HepG2 (cell line): ENCODE results near the gene SPATA31D4. TPM values are rescaled to one million over a fixed set of nuclear protein-coding genes. Genes with fewer than 3 reads are reported as not detected.
"Not testable (repeated sequence)": the region's sequence is repeated elsewhere in the genome, so short reads cannot be mapped to it uniquely, and the experiment has no call there.

Source experiments
- ATAC-seq: fragments of 200-7000 bp; cut with Tn5 transposase; 3 replicates; pipeline ENCODE4 v1.9.1; 2020; ENCODE audit warnings: mild to moderate bottlenecking, moderate library complexity
- BruUV-seq: library from RNA; stranded (reverse); fragments of 400-500 nt; replicated peaks from 2 replicates; lab custom pipeline; 2021; lab: Mats Ljungman, UMichigan
- CTCF ChIA-PET: fragments of 300-600 bp; formaldehyde crosslinking; extraction: SDS; loops from one replicate; lab custom pipeline; 2021; ENCODE audit warnings: low total read pairs, inconsistent platforms, low intra/inter-chr PET ratio; lab: Yijun Ruan, JAX
- POLR2A ChIA-PET: fragments of 350-600 bp; sonication (Branson Sonifier 250); formaldehyde crosslinking; loops from one replicate; lab custom pipeline; 2020; ENCODE audit warnings: antibody characterized with exemption, inconsistent platforms; lab: Yijun Ruan, JAX
- DNase-seq: peaks from one replicate; pipeline ENCODE4 v3.0.0-alpha.2; 2015; ENCODE audit warnings: low spot score
- FAIRE-seq: peaks from 3 replicates; lab custom pipeline; 2011; peaks lifted over from hg19 to GRCh38; lab: Jason Lieb, UNC
- H2AFZ ChIP-seq: one replicate; pipeline ENCODE4 v1.6.1; 2011; ENCODE audit warnings: low read length, inconsistent platforms
- H3K27ac ChIP-seq: fragments of 300-600 bp; 3 replicates; pipeline ENCODE4 v1.8.0; 2011; ENCODE audit warnings: mixed run types, mild to moderate bottlenecking, mixed read lengths, low read length, inconsistent platforms; ENCODE audit not compliant: insufficient read depth; ENCODE audit errors: extremely low read length
- H3K27me3 ChIP-seq, 2 experiments: fragments of 200-600 bp in 1 of 2; 2 replicates in 1 of 2; 3 replicates in 1 of 2; pipeline versions ENCODE4 v1.6.0 to v1.8.0; 2011; ENCODE audit warnings: low read length in 2 of 2, mild to moderate bottlenecking in 2 of 2, moderate library complexity in 2 of 2, inconsistent platforms in 1 of 2; ENCODE audit not compliant: insufficient read depth in 2 of 2, control insufficient read depth in 1 of 2
- H3K36me3 ChIP-seq, 2 experiments: fragments of 200-600 bp in 1 of 2; replicated peaks in 1 of 2; 2 replicates in 1 of 2; 3 replicates in 1 of 2; pipeline versions ENCODE4 v1.5.1 to v1.8.0; 2011; ENCODE audit warnings: low read length in 2 of 2, inconsistent platforms in 1 of 2; ENCODE audit not compliant: insufficient read depth in 2 of 2, control insufficient read depth in 1 of 2
- H3K4me1 ChIP-seq: 2 replicates; pipeline ENCODE4 v1.5.1; 2012; ENCODE audit warnings: low read length, inconsistent platforms; ENCODE audit not compliant: insufficient read depth
- H3K4me2 ChIP-seq: 2 replicates; pipeline ENCODE4 v1.6.0; 2011; ENCODE audit warnings: low read depth, low read length, inconsistent platforms
- H3K4me3 ChIP-seq, 3 experiments: fragments of 200-600 bp in 1 of 3; sonication (generic), shearing (Covaris generic) in 1 of 3; replicated peaks in 1 of 3; 2 replicates each; pipeline ENCODE4 v1.5.1; 2011 to 2016; ENCODE audit warnings: low read length in 3 of 3, inconsistent platforms in 2 of 3, low read depth in 2 of 3, mild to moderate bottlenecking in 2 of 3, control low read depth in 1 of 3, mixed read lengths in 1 of 3; ENCODE audit not compliant: insufficient read depth in 1 of 3
- H3K79me2 ChIP-seq: one replicate; pipeline ENCODE4 v1.6.1; 2011; ENCODE audit warnings: low read length, inconsistent platforms; ENCODE audit not compliant: insufficient read depth
- H3K9ac ChIP-seq: 2 replicates; pipeline ENCODE4 v1.6.0; 2011; ENCODE audit warnings: mild to moderate bottlenecking, low read depth, low read length, inconsistent platforms; ENCODE audit not compliant: insufficient read depth
- H3K9me3 ChIP-seq: 2 replicates; pipeline ENCODE4 v1.5.1; 2012; ENCODE audit warnings: mild to moderate bottlenecking, low read length
- H4K20me1 ChIP-seq: 2 replicates; pipeline ENCODE4 v1.6.0; 2011; ENCODE audit warnings: inconsistent platforms, mild to moderate bottlenecking, low read length, moderate library complexity; ENCODE audit not compliant: insufficient read depth
- NFIB ChIP-seq: sonication (generic); formaldehyde crosslinking; IDR thresholded peaks from 2 replicates; pipeline ENCODE4 v1.9.0; 2021; ENCODE audit warnings: missing genetic modification reagents, mild to moderate bottlenecking, borderline replicate concordance
- SUZ12 ChIP-seq: fragments of 150-350 bp; IDR thresholded peaks from 2 replicates; pipeline ENCODE4 v1.6.1; 2014; ENCODE audit warnings: low read depth, low read length
- XRCC5 ChIP-seq: fragments of 200-400 bp; formaldehyde crosslinking; optimal IDR thresholded peaks from 2 replicates; pipeline ENCODE3; 2017; ENCODE audit warnings: mild to moderate bottlenecking, low read length
- WGBS: methylation state at CpG from one replicate; pipeline ENCODE4 v1.1.6; 2017; ENCODE audit warnings: low lambda C conversion rate; 5-methylcytosine and 5-hydroxymethylcytosine counted together
- in situ Hi-C: cut with HindIII; loops from 2 replicates; pipeline ENCODE4 v1.10.0; 2017; ENCODE audit warnings: low pct_unique_long_range_greater_than_20kb; ENCODE audit not compliant: extremely low pct_ligation_motif_present
- intact Hi-C: fragments of 100-400 bp; cut with micrococcal nuclease; formaldehyde crosslinking; loops from one replicate; pipeline ENCODE4 v1.10.0; 2022; ENCODE audit not compliant: unreplicated experiment
- polyA plus RNA-seq, 8 experiments: library from polyadenylated mRNA; depleted of rRNA in 3 of 8; stranded (reverse) in 7 of 8; unstranded in 1 of 8; fragments of >200 nt; fragmentation: Illumina TruSeq in 4 of 8; extraction: Trizol in 4 of 8; gene quantifications; 2 replicates each; pipeline versions ENCODE4 v1.2.1 to v1.2.3, GENCODE V29; 2011 to 2016; ENCODE audit warnings: low read depth in 4 of 8, missing spikeins in 1 of 8, mixed read lengths in 1 of 8; ENCODE audit not compliant: insufficient read depth in 1 of 8
- total RNA-seq, 5 experiments: library from RNA; depleted of rRNA; stranded (reverse); fragments of >200 nt; fragmentation: Illumina TruSeq; extraction: Trizol; gene quantifications; 2 replicates each; pipeline ENCODE4 v1.2.3, GENCODE V29; 2016; ENCODE audit warnings: low read depth in 1 of 5

SPATA31D4 gene
- total and polyA plus RNA-seq, 2 of the 13 experiments (the other 11 are each of a cell fraction or from before 2014, with no cell fraction given): not detected

- in situ Hi-C loops: no loop called here
- ChIA-PET CTCF (no interaction called here), POLR2A (no interaction called here)
- no peak overlapping the region for H3K9ac ChIP-seq
- no peaks in the 10 kb centered on the region for H3K9me3 ChIP-seq
- no peak overlapping the region for H3K27ac ChIP-seq
- WGBS: 19% methylated on average over 5 of the region's 5 CpGs
- no peaks in the 10 kb centered on the region for H3K36me3 ChIP-seq
- intact Hi-C loops: no loop called here
- H2AFZ ChIP-seq: no peak overlapping the region
- ATAC-seq (no peak), FAIRE-seq (no peak)
- H3K27me3 ChIP-seq: no peaks in the 10 kb centered on the region
- no peaks in the 10 kb centered on the region for H3K4me1 ChIP-seq
- TF ChIP-seq SUZ12 (no peak), NFIB (CRISPR knock-in tag) (no peak), XRCC5 (no peak)
- TF ChIP-seq, all 625 proteins: peak for 0
- no peak overlapping the region for H3K4me3 ChIP-seq
- no peaks in the 10 kb centered on the region for H3K79me2 ChIP-seq
- H3K4me2 ChIP-seq: no peak overlapping the region
- no peak for DNase-seq
- no TSS peak for BruUV-seq
- H4K20me1 ChIP-seq: no peaks in the 10 kb centered on the region
Observed at GRCh38 chr9:81915801-81916505, 12.3 kb upstream of the SPATA31D4 start.

GRCh38 chr9:81918507-81918906 is 9.7 kb upstream of the SPATA31D4 start:
- FAIRE-seq, H3K4me1 ChIP-seq, H4K20me1 ChIP-seq, H3K79me2 ChIP-seq, H3K4me2 ChIP-seq, H3K4me3 ChIP-seq, H3K9me3 ChIP-seq, H3K27ac ChIP-seq, POLR2A ChIA-PET, H3K27me3 ChIP-seq, ATAC-seq, BruUV-seq, DNase-seq, H2AFZ ChIP-seq, intact Hi-C loops, H3K9ac ChIP-seq, in situ Hi-C loops, CTCF ChIA-PET, H3K36me3 ChIP-seq: not testable (repeated sequence)
- WGBS: 0% methylated on average over 1 of the region's 3 CpGs

GRCh38 chr9:81930147-81930546 is 1.9 kb downstream of the SPATA31D4 start:
- ATAC-seq, H4K20me1 ChIP-seq, intact Hi-C loops, H3K4me2 ChIP-seq, FAIRE-seq, H3K4me3 ChIP-seq, H2AFZ ChIP-seq, H3K9ac ChIP-seq, H3K79me2 ChIP-seq, in situ Hi-C loops, DNase-seq, H3K27me3 ChIP-seq, H3K36me3 ChIP-seq, BruUV-seq, POLR2A ChIA-PET, H3K27ac ChIP-seq, CTCF ChIA-PET, H3K4me1 ChIP-seq, H3K9me3 ChIP-seq: not testable (repeated sequence)
- WGBS: no CpG with 5 or more reads among the region's 6 CpGs

- BruUV-seq, H3K4me2 ChIP-seq, in situ Hi-C loops, H2AFZ ChIP-seq, H3K79me2 ChIP-seq, POLR2A ChIA-PET, H4K20me1 ChIP-seq, ATAC-seq, H3K4me3 ChIP-seq, H3K9me3 ChIP-seq, DNase-seq, H3K27me3 ChIP-seq, H3K36me3 ChIP-seq, CTCF ChIA-PET, H3K9ac ChIP-seq, intact Hi-C loops, FAIRE-seq, H3K27ac ChIP-seq, H3K4me1 ChIP-seq: not testable (repeated sequence)
- no CpG with 5 or more reads among the region's 3 CpGs for WGBS
Observed at GRCh38 chr9:81933547-81933946, 5.3 kb downstream of the SPATA31D4 start.
